GM18499 (cell line): ENCODE results near the gene LAMA2.
"Not testable (repeated sequence)": the region's sequence is repeated elsewhere in the genome, so short reads cannot be mapped to it uniquely, and the experiment has no call there.

Experiments used
- ATAC-seq: cut with Tn5 transposase; IDR thresholded peaks from one replicate; pipeline ENCODE4 v1.9.1; 2021; ENCODE audit warnings: moderate number of reproducible peaks; ENCODE audit not compliant: insufficient read depth, unreplicated experiment

LAMA2 gene

GRCh38 chr6:129055796-129056195 lies 172.9 kb downstream of the LAMA2 start:
- ATAC-seq = no peak

GRCh38 chr6:129059650-129060049 lies 176.7 kb downstream of the LAMA2 start:
- no peak for ATAC-seq

GRCh38 chr6:129069006-129069405 lies 186.1 kb downstream of the LAMA2 start:
- no peak for ATAC-seq

- no peak for ATAC-seq
Measured at GRCh38 chr6:129073051-129073450, 190.1 kb downstream of the LAMA2 start.

- ATAC-seq = no peak
Measured at GRCh38 chr6:129073691-129074395, 190.9 kb downstream of the LAMA2 start.

- no peak for ATAC-seq
Measured at GRCh38 chr6:129084406-129084805, 201.5 kb downstream of the LAMA2 start.

- ATAC-seq = not testable (repeated sequence)
Measured at GRCh38 chr6:129088481-129088880, 205.5 kb downstream of the LAMA2 start.

GRCh38 chr6:129089357-129089756 lies 206.4 kb downstream of the LAMA2 start:
- no peak for ATAC-seq

- no peak for ATAC-seq
Measured at GRCh38 chr6:129094147-129094546, 211.2 kb downstream of the LAMA2 start.

GRCh38 chr6:129096651-129097290 lies 213.8 kb downstream of the LAMA2 start:
- no peak for ATAC-seq

GRCh38 chr6:129098061-129098553 lies 215.2 kb downstream of the LAMA2 start:
- no peak for ATAC-seq

- no peak for ATAC-seq
Measured at GRCh38 chr6:129099696-129100095, 216.8 kb downstream of the LAMA2 start.

GRCh38 chr6:129100164-129100563 lies 217.2 kb downstream of the LAMA2 start:
- ATAC-seq = no peak

- no peak for ATAC-seq
Measured at GRCh38 chr6:129102741-129103140, 219.8 kb downstream of the LAMA2 start.

- ATAC-seq = no peak
Measured at GRCh38 chr6:129104131-129104530, 221.2 kb downstream of the LAMA2 start.

GRCh38 chr6:129104560-129104959 lies 221.6 kb downstream of the LAMA2 start:
- no peak for ATAC-seq

- ATAC-seq = no peak
Measured at GRCh38 chr6:129105035-129105434, 222.1 kb downstream of the LAMA2 start.

- no peak for ATAC-seq
Measured at GRCh38 chr6:129105793-129106192, 222.9 kb downstream of the LAMA2 start.

GRCh38 chr6:129108337-129108736 lies 225.4 kb downstream of the LAMA2 start:
- ATAC-seq = no peak

- no peak for ATAC-seq
Measured at GRCh38 chr6:129110690-129111343, 227.9 kb downstream of the LAMA2 start.

GRCh38 chr6:129111346-129111745 lies 228.4 kb downstream of the LAMA2 start:
- ATAC-seq = no peak
